Fibroblast of lung (primary cell): Measurements from ENCODE around the gene COL8A1. TPM values are rescaled to one million over a fixed set of nuclear protein-coding genes. Genes with fewer than 3 reads are reported as not detected.

Experiments
- DNase-seq, 2 donors: peaks; one replicate each; pipeline versions ENCODE4 v3.0.0 to v3.0.0-alpha.2; 2010; ENCODE audit warnings: low read depth in 2 of 2
- H2AFZ ChIP-seq: 2 replicates; pipeline ENCODE4 v1.5.1; 2012; ENCODE audit warnings: low read length, control low read depth, inconsistent platforms
- H3K27ac ChIP-seq: 2 replicates; pipeline ENCODE4 v1.5.1; 2011; ENCODE audit warnings: low read length, control low read depth; ENCODE audit not compliant: insufficient read depth
- H3K27me3 ChIP-seq: 2 replicates; pipeline ENCODE4 v1.5.1; 2011; ENCODE audit warnings: mild to moderate bottlenecking, low read length; ENCODE audit not compliant: control insufficient read depth, insufficient read depth
- H3K36me3 ChIP-seq: 2 replicates; pipeline ENCODE4 v1.5.1; 2011; ENCODE audit warnings: low read length; ENCODE audit not compliant: control insufficient read depth, insufficient read depth
- H3K4me1 ChIP-seq: 2 replicates; pipeline ENCODE4 v1.5.1; 2011; ENCODE audit warnings: low read length; ENCODE audit not compliant: control insufficient read depth, insufficient read depth; ENCODE audit errors: extremely low read depth
- H3K4me2 ChIP-seq: 2 replicates; pipeline ENCODE4 v1.5.1; 2011; ENCODE audit warnings: low read length, control low read depth; ENCODE audit not compliant: insufficient read depth; ENCODE audit errors: extremely low read depth
- H3K4me3 ChIP-seq, 4 experiments: fragments of 200-600 bp in 1 of 4; sonication (generic) in 1 of 4; replicated peaks in 1 of 4; 2 replicates each; pipeline ENCODE4 v1.5.1; 2011 to 2016; ENCODE audit warnings: low read length in 4 of 4, low read depth in 3 of 4, mild to moderate bottlenecking in 3 of 4, control low read depth in 2 of 4, inconsistent platforms in 1 of 4, mixed read lengths in 1 of 4; ENCODE audit not compliant: insufficient read depth in 1 of 4; ENCODE audit errors: control extremely low read depth in 1 of 4
- H3K79me2 ChIP-seq: 2 replicates; pipeline ENCODE4 v1.5.1; 2012; ENCODE audit warnings: mild to moderate bottlenecking, low read length, inconsistent platforms; ENCODE audit not compliant: control insufficient read depth, insufficient read depth
- H3K9ac ChIP-seq: 2 replicates; pipeline ENCODE4 v1.5.1; 2011; ENCODE audit warnings: mild to moderate bottlenecking, low read length, control low read depth; ENCODE audit not compliant: insufficient read depth
- H3K9me3 ChIP-seq: 2 replicates; pipeline ENCODE4 v1.5.1; 2012; ENCODE audit warnings: low read depth, low read length; ENCODE audit not compliant: control insufficient read depth, insufficient read depth
- H4K20me1 ChIP-seq: 2 replicates; pipeline ENCODE4 v1.5.1; 2011; ENCODE audit warnings: low read length; ENCODE audit not compliant: control insufficient read depth, insufficient read depth; ENCODE audit errors: extremely low read depth
- EZH2 ChIP-seq: IDR thresholded peaks from 2 replicates; pipeline ENCODE4 v1.5.1; 2012; ENCODE audit warnings: low read length, control low read depth, mild to moderate bottlenecking; ENCODE audit errors: missing control alignments
- polyA plus RNA-seq, 2 donors: library from polyadenylated mRNA; depleted of rRNA in 1 of 2; stranded (reverse) in 1 of 2; unstranded in 1 of 2; fragments of >200 nt; gene quantifications; 2 replicates each; pipeline ENCODE4 v1.2.1, GENCODE V29; 2011 to 2012; ENCODE audit warnings: missing spikeins in 1 of 2
- total RNA-seq: library from RNA; depleted of rRNA; stranded (reverse); fragments of >200 nt; gene quantifications from 2 replicates; pipeline ENCODE4 v1.2.1, GENCODE V29; 2014
- TF ChIP-seq, protein P1 (sequence below), 2 donors: IDR thresholded peaks in 1 of 2; conservative IDR thresholded peaks in 1 of 2; 1 replicate in 1 of 2; 2 replicates in 1 of 2; pipeline ENCODE4 v1.5.1; 2011 to 2012; ENCODE audit warnings: low read length in 2 of 2, control low read depth in 1 of 2, inconsistent platforms in 1 of 2, low read depth in 1 of 2, mild to moderate bottlenecking in 1 of 2

The COL8A1 gene
- total and polyA plus RNA-seq, 2 donors (not counting 1 experiment from before 2014, with no cell fraction given), result 85.4 to 215 TPM

DNA sequence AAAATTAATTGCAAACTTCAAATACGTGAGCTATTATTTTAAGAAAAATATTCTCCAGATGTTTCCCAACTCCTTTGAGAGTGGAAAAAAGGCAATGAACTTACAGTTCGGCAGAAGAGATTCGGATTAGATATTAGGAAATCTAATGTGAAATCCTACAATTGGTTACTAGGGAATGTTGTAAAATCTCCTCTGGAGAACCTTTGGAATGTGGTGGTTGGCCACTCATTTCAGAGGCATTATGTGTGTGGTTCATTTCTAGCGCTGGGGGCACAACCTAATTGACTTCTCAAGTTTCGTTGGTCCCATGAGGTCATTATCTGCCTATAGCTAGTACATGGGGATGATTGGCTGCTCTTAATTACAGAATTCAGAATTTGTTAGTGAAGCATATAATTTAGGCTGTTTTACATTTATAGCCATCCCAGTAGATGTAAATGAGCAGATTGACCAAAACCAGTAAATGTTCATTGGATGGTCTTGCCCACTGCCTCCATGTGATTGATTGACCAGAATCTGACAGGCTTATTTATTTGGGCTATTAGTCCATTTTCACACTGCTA, 144.7 kb downstream of the COL8A1 start:
- H3K4me3 ChIP-seq, result no peak overlapping the region
- H3K27me3 ChIP-seq, result no peaks in the 10 kb centered on the region
- no peaks in the 10 kb centered on the region for H4K20me1 ChIP-seq
- TF ChIP-seq EZH2, result no peak
- TF ChIP-seq, protein P1, sequence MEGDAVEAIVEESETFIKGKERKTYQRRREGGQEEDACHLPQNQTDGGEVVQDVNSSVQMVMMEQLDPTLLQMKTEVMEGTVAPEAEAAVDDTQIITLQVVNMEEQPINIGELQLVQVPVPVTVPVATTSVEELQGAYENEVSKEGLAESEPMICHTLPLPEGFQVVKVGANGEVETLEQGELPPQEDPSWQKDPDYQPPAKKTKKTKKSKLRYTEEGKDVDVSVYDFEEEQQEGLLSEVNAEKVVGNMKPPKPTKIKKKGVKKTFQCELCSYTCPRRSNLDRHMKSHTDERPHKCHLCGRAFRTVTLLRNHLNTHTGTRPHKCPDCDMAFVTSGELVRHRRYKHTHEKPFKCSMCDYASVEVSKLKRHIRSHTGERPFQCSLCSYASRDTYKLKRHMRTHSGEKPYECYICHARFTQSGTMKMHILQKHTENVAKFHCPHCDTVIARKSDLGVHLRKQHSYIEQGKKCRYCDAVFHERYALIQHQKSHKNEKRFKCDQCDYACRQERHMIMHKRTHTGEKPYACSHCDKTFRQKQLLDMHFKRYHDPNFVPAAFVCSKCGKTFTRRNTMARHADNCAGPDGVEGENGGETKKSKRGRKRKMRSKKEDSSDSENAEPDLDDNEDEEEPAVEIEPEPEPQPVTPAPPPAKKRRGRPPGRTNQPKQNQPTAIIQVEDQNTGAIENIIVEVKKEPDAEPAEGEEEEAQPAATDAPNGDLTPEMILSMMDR (conservative IDR thresholded peaks at IDR 0.05 in 1 of 2, IDR thresholded peaks at IDR 0.05 in 1 of 2; ENCODE audit: low read depth in 1 of 2, low read length in 2 of 2), result no peak
- H3K27ac ChIP-seq, result peak overlapping the region; percentile 19
- no peaks in the 10 kb centered on the region for H3K36me3 ChIP-seq
- H3K9me3 ChIP-seq, result no peaks in the 10 kb centered on the region
- H3K79me2 ChIP-seq, result no peaks in the 10 kb centered on the region
- no peak overlapping the region for H3K9ac ChIP-seq
- H3K4me1 ChIP-seq, result peaks cover 10% of the 10 kb centered on the region
- DNase-seq, result peak; percentile 94 to 96
- H2AFZ ChIP-seq, result no peak overlapping the region
- H3K4me2 ChIP-seq, result no peak overlapping the region

GRCh38 chr3:99789011-99789721, 150.8 kb downstream of the COL8A1 start:
- Histone ChIP-seq H3K79me2 (no peaks in the 10 kb centered on the region), H3K27me3 (no peaks in the 10 kb centered on the region), H3K4me1 (peaks cover 2% of the 10 kb centered on the region), H2AFZ (no peak overlapping the region), H3K4me3 (no peak overlapping the region), H3K4me2 (peak overlapping the region; percentile 15), H4K20me1 (no peaks in the 10 kb centered on the region), H3K36me3 (peaks cover 2% of the 10 kb centered on the region), H3K27ac (no peak overlapping the region), H3K9ac (no peak overlapping the region), H3K9me3 (no peaks in the 10 kb centered on the region)
- TF ChIP-seq, protein P1 (conservative IDR thresholded peaks at IDR 0.05 in 1 of 2, IDR thresholded peaks at IDR 0.05 in 1 of 2; ENCODE audit: low read depth in 1 of 2, low read length in 2 of 2), result peak; percentile 85 to 90
- TF ChIP-seq EZH2, result no peak
- DNase-seq, result peak; percentile 62 to 81

DNA sequence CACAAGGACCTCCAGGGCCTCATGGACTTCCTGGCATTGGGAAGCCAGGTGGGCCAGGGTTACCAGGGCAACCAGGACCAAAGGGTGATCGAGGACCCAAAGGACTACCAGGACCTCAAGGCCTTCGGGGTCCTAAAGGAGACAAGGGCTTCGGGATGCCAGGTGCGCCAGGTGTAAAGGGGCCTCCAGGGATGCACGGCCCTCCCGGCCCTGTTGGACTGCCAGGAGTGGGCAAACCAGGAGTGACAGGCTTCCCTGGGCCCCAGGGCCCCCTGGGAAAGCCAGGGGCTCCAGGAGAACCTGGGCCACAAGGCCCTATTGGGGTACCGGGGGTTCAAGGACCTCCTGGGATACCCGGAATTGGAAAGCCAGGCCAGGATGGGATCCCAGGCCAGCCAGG, 156.1 kb downstream of the COL8A1 start:
- no peak overlapping the region for H3K4me2 ChIP-seq
- no peaks in the 10 kb centered on the region for H3K79me2 ChIP-seq
- H3K9me3 ChIP-seq, result no peaks in the 10 kb centered on the region
- TF ChIP-seq EZH2, result no peak
- TF ChIP-seq, protein P1 (conservative IDR thresholded peaks at IDR 0.05 in 1 of 2, IDR thresholded peaks at IDR 0.05 in 1 of 2; ENCODE audit: low read depth in 1 of 2, low read length in 2 of 2), result no peak
- no peak overlapping the region for H3K9ac ChIP-seq
- H3K4me1 ChIP-seq, result no peaks in the 10 kb centered on the region
- H3K27ac ChIP-seq, result no peak overlapping the region
- H3K4me3 ChIP-seq, result no peak overlapping the region
- H3K36me3 ChIP-seq, result peaks cover 2% of the 10 kb centered on the region
- H2AFZ ChIP-seq, result no peak overlapping the region
- no peaks in the 10 kb centered on the region for H4K20me1 ChIP-seq
- no peaks in the 10 kb centered on the region for H3K27me3 ChIP-seq
- no peak for DNase-seq
